ENCODE measurements around the gene ASCL5. TPM values are rescaled to one million over a fixed set of nuclear protein-coding genes. Genes with fewer than 3 reads are reported as not detected.

ASCL5 gene
- total RNA-seq, 6 experiments from 2014 or later: not detected

- Histone ChIP-seq H3K36me3 (no peaks in the 10 kb centered on the region), H3K9me3 (no peaks in the 10 kb centered on the region), H3K27me3 (no peaks in the 10 kb centered on the region), H3K27ac (no peak overlapping the region), H3K4me1 (no peaks in the 10 kb centered on the region), H3K4me3 (no peak overlapping the region)
- 80% methylated on average over 1 of the region's 1 CpG for WGBS (ENCODE audit: insufficient coverage, low coverage, low lambda C conversion rate, missing lambda C conversion rate)
- TF ChIP-seq CTCF (IDR thresholded peaks at IDR 0.05) (no peak), POLR2A (IDR thresholded peaks at IDR 0.05) (no peak)
- intact Hi-C loops (cut with DNase I): no loop called here
- DNase-seq (no peak), ATAC-seq (no peak)
Measured at GRCh38 chr1:201123866-201124265, 3.1 kb downstream of the ASCL5 start.

- no peaks in the 10 kb centered on the region for H3K4me1 ChIP-seq
- DNase-seq (no peak), ATAC-seq (no peak)
- H3K27me3 ChIP-seq: no peaks in the 10 kb centered on the region
- no peaks in the 10 kb centered on the region for H3K36me3 ChIP-seq
- TF ChIP-seq CTCF (IDR thresholded peaks at IDR 0.05) (no peak), POLR2A (IDR thresholded peaks at IDR 0.05) (no peak)
- H3K9me3 ChIP-seq: no peaks in the 10 kb centered on the region
- intact Hi-C loops (cut with DNase I): no loop called here
- WGBS (ENCODE audit: insufficient coverage, low coverage, low lambda C conversion rate, missing lambda C conversion rate): 88% methylated on average over 6 of the region's 10 CpGs
- no peak overlapping the region for H3K27ac ChIP-seq
- no peak overlapping the region for H3K4me3 ChIP-seq
Measured at GRCh38 chr1:201122321-201122957, 4.5 kb downstream of the ASCL5 start.

- H3K4me1 ChIP-seq: no peaks in the 10 kb centered on the region
- intact Hi-C loops (cut with DNase I): loop anchor here in 1 of 2 donors (10.0 kb wide), 1 partner anchor 145 kb away; no protein-coding TSS in a partner anchor
- no peak overlapping the region for H3K4me3 ChIP-seq
- no peaks in the 10 kb centered on the region for H3K36me3 ChIP-seq
- no peak overlapping the region for H3K27ac ChIP-seq
- DNase-seq (no peak), ATAC-seq (peak in 2 of 4 donors; percentile 32 to 42)
- H3K27me3 ChIP-seq: no peaks in the 10 kb centered on the region
- no peaks in the 10 kb centered on the region for H3K9me3 ChIP-seq
- WGBS (ENCODE audit: insufficient coverage, low coverage, low lambda C conversion rate, missing lambda C conversion rate): 30% methylated on average over 14 of the region's 14 CpGs
- TF ChIP-seq CTCF (IDR thresholded peaks at IDR 0.05): peak; percentile 28 to 54 (median 40)
- TF ChIP-seq POLR2A (IDR thresholded peaks at IDR 0.05): no peak
Measured at GRCh38 chr1:201119206-201120197, 7.5 kb downstream of the ASCL5 start.

DNA sequence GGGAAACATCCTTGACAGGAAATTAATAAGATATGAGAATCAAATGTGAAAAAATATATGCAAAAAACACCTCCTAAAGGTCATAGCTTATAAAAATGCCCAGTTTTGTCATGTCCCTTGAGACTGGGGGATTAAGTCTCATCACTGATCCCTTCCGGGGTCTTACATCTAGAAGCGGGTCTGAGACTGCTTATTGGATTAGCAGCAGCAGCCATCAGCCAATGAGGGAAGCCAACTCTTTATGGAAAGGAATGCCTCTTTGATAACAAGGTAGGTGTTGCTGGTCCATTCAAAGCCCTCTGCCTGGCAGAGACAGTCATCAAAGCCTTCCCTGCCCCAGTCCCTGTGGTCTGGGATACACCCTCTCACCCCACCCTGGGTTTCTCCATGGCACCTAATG is 10.9 kb downstream of the ASCL5 start:
- Histone ChIP-seq H3K27me3 (no peaks in the 10 kb centered on the region), H3K27ac (no peak overlapping the region), H3K4me3 (no peak overlapping the region), H3K36me3 (no peaks in the 10 kb centered on the region), H3K4me1 (no peaks in the 10 kb centered on the region), H3K9me3 (no peaks in the 10 kb centered on the region)
- WGBS (ENCODE audit: insufficient coverage, low coverage, low lambda C conversion rate, missing lambda C conversion rate): no CpG with 5 or more reads among the region's 2 CpGs
- intact Hi-C loops (cut with DNase I): loop anchor here in 1 of 2 donors (10.0 kb wide), 1 partner anchor 141 kb away; no protein-coding TSS in a partner anchor
- no peak for ATAC-seq
- TF ChIP-seq POLR2A (IDR thresholded peaks at IDR 0.05) (no peak), CTCF (IDR thresholded peaks at IDR 0.05) (no peak)
- DNase-seq: no peak
